ENCODE results near the gene AGPAT4. TPM values are rescaled to one million over a fixed set of nuclear protein-coding genes. Genes with fewer than 3 reads are reported as not detected.

Gene AGPAT4
- total RNA-seq, 1 experiment from 2014 or later, result 22.0 TPM

DNA sequence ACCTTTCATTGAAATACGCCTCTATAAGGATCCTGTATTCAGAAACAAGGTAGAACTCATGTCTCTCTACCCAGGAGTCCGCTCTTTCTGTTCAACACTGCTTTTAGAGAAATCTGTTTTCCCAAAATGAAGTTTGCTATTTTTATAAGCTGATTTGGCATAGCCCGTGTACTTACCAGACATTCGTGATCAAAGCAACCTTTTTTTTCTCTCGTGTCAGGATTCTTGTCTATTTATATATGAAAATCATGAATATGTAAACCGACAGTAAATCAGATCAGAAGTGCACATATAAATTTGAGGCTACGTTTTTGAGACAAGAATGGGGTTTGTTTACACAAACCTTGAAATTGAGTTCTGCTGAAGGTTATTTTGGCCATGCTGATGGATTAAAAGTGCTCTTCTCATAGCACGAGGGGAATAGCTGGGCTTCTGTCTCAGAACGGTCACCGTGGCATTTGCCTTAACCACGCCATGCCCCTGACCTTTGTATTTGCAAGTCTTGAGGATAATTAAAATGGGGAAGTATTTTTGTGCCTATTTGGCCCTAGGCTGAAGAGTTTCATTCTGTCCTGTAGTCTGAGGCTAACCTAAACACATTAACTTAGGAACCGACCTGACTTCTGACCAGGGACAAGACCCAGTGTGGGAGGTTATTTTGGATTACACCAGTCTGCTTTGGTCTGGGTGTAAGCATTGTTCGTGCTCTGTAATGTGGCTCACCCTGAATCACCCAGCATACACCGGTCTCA, 163.7 kb downstream of the AGPAT4 start:
- no peak overlapping the region for H3K4me3 Mint-ChIP-seq
- no peak overlapping the region for H2BK5ac ChIP-seq (ENCODE audit: insufficient read length, low read length)
- H2BK15ac ChIP-seq (ENCODE audit: low read depth, low read length), result no peak overlapping the region
- H4K8ac ChIP-seq (replicated peaks; ENCODE audit: insufficient read length, low read depth, low read length), result no peak overlapping the region
- no peak overlapping the region for H4K5ac ChIP-seq (ENCODE audit: insufficient read length, low read depth, low read length)
- no peaks in the 10 kb centered on the region for H3K4me1 Mint-ChIP-seq
- DNase-seq, result no peak
- H3K27ac Mint-ChIP-seq, result no peak overlapping the region
- no peak overlapping the region for H3K9ac ChIP-seq (ENCODE audit: extremely low read depth, insufficient read length, low read length)
- no peak overlapping the region for H3K56ac ChIP-seq (ENCODE audit: insufficient read length, low read depth, low read length)
- no peaks in the 10 kb centered on the region for H3K9me3 ChIP-seq (ENCODE audit: control insufficient read depth, low read depth, low read length)
- no peak overlapping the region for H3K18ac ChIP-seq (ENCODE audit: insufficient read length, low read depth, low read length)
- no peaks in the 10 kb centered on the region for H3K27me3 Mint-ChIP-seq (ENCODE audit: low read depth)
- no peaks in the 10 kb centered on the region for H3K79me1 ChIP-seq (ENCODE audit: insufficient read depth, low read depth, low read length, poor library complexity, severe bottlenecking)
- no peaks in the 10 kb centered on the region for H3K4me1 ChIP-seq (ENCODE audit: insufficient read depth, low read length)
- H2AK5ac ChIP-seq (ENCODE audit: insufficient read length, low read length), result no peak overlapping the region
- H2AFZ ChIP-seq (ENCODE audit: low read length), result no peak overlapping the region
- H3K14ac ChIP-seq (ENCODE audit: insufficient read depth, low read length), result no peak overlapping the region
- H2BK20ac ChIP-seq (ENCODE audit: low read depth, low read length, poor library complexity, severe bottlenecking), result no peak overlapping the region
- H2BK12ac ChIP-seq (ENCODE audit: insufficient read length, low read depth, low read length), result no peak overlapping the region
- no peak for TF ChIP-seq CTCF (conservative IDR thresholded peaks at IDR 0.05)
- H3K27me3 ChIP-seq (ENCODE audit: insufficient read depth, low read length), result no peaks in the 10 kb centered on the region
- no peak overlapping the region for H3T11ph ChIP-seq (ENCODE audit: low read length)
- no CpG with 5 or more reads among the region's 14 CpGs for WGBS (ENCODE audit: extremely low coverage, insufficient read length, low lambda C conversion rate)
- H3K79me2 ChIP-seq (ENCODE audit: insufficient read depth, low read length), result no peaks in the 10 kb centered on the region
- peaks cover 40 to 93% (median 83%) of the 10 kb centered on the region in 3 experiments; a peak in 6 of 7 replicates for H3K36me3 Mint-ChIP-seq (ENCODE audit: insufficient read depth in 1 of 3, low read depth in 3 of 3)
- no peak overlapping the region for H3K27ac ChIP-seq (ENCODE audit: insufficient read length, low read depth, low read length)
- no peak overlapping the region for H3K23ac ChIP-seq (ENCODE audit: insufficient read length, low read depth, low read length)
- H4K91ac ChIP-seq (ENCODE audit: insufficient read length, low read depth, low read length), result no peak overlapping the region
- no peaks in the 10 kb centered on the region for H3K23me2 ChIP-seq (ENCODE audit: insufficient read length, low read depth, low read length, poor library complexity, severe bottlenecking)
- H3K4ac ChIP-seq (ENCODE audit: low read depth, low read length), result no peak overlapping the region
- no peak overlapping the region for H2BK120ac ChIP-seq (ENCODE audit: low read depth, low read length, poor library complexity, severe bottlenecking)
- H3K9me3 Mint-ChIP-seq, result no peaks in the 10 kb centered on the region
- H4K20me1 ChIP-seq (ENCODE audit: control insufficient read depth, insufficient read depth, insufficient read length), result no peaks in the 10 kb centered on the region
- no peak overlapping the region for H3K4me2 ChIP-seq (ENCODE audit: insufficient read depth, insufficient read length, low read length)
